CMK (cell line): ENCODE data around the gene F2RL1.
"Not testable (repeated sequence)": the region's sequence is repeated elsewhere in the genome, so short reads cannot be mapped to it uniquely, and the experiment has no call there.

Experiments used
- DNase-seq: peaks from one replicate; pipeline ENCODE4 v3.0.0-alpha.2; 2010; ENCODE audit warnings: low read depth

The F2RL1 gene, protein sequence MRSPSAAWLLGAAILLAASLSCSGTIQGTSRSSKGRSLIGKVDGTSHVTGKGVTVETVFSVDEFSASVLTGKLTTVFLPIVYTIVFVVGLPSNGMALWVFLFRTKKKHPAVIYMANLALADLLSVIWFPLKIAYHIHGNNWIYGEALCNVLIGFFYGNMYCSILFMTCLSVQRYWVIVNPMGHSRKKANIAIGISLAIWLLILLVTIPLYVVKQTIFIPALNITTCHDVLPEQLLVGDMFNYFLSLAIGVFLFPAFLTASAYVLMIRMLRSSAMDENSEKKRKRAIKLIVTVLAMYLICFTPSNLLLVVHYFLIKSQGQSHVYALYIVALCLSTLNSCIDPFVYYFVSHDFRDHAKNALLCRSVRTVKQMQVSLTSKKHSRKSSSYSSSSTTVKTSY

DNA sequence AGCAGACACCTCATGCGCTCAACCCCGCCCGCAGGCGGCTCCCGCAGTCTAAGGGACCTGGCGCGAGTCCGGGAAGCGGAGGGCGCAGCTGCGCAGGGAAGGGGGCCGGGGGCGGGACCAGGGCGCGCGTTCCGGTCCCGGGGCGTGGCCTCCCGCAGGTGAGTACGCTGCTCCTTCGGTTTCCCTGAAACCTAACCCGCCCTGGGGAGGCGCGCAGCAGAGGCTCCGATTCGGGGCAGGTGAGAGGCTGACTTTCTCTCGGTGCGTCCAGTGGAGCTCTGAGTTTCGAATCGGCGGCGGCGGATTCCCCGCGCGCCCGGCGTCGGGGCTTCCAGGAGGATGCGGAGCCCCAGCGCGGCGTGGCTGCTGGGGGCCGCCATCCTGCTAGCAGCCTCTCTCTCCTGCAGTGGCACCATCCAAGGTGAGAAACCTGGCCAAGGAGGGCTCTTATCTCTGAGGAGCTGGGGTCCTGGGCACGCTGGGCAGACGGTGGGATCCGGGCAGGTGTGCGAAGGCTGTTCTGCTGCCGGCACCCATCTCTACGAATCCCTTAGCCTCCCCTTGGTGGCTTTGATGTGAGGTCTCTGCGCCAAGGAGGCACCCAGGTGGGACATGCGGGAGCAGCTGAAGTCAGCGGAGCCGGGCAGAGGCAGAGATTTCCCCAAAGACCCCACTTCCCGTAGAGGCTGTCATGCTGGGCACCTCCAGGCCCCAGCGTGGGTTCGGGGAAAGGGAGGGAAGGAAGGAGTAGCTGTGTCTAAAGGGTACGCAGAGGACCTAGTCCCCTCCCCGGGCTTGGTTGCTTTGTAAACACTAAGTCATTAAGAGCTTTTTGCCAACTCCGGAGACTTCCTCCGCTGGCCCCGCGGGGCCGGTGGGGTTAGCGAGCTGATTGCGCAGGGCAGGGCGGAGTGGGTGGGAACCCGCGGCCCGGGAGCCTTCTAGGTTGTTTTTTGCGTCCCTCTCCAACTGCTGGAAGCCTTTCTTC lies at the start of gene F2RL1:
Gene F2RL1 (plus strand): TSS at position 187 of the 988 bp plus-strand sequence. CDS start 153 bp downstream, at position 340.
- DNase-seq, result no peak

- not testable (repeated sequence) for DNase-seq
Measured at GRCh38 chr5:76771041-76771440, 47.8 kb upstream of the F2RL1 start.

- DNase-seq, result no peak
Measured at GRCh38 chr5:76771705-76772405, 47.0 kb upstream of the F2RL1 start.

GRCh38 chr5:76775921-76776320 lies 42.9 kb upstream of the F2RL1 start:
- no peak for DNase-seq

GRCh38 chr5:76776391-76776790 lies 42.4 kb upstream of the F2RL1 start:
- no peak for DNase-seq

GRCh38 chr5:76780616-76781015 lies 38.2 kb upstream of the F2RL1 start:
- not testable (repeated sequence) for DNase-seq

DNA sequence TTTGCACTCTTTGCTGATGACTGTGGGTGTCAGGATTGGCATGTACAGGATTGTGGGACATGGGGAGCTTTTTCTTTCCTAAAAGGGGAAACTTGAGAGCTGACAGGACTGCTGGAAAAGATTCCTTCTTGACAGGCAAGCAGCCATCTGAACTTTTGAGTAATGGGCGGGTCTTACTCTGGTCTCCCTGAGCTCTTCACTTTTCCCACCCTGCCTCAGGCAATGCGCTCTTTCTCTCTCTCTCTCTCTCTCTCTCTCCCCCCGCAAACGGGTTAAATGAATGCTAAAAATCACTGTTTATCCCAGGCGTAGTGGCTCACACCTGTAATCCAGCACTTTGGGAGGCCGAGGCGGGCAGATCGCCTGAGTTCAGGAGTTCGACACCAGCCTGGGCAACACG lies 37.1 kb upstream of the F2RL1 start:
- DNase-seq, result no peak

GRCh38 chr5:76782444-76782843 lies 36.4 kb upstream of the F2RL1 start:
- no peak for DNase-seq

DNA sequence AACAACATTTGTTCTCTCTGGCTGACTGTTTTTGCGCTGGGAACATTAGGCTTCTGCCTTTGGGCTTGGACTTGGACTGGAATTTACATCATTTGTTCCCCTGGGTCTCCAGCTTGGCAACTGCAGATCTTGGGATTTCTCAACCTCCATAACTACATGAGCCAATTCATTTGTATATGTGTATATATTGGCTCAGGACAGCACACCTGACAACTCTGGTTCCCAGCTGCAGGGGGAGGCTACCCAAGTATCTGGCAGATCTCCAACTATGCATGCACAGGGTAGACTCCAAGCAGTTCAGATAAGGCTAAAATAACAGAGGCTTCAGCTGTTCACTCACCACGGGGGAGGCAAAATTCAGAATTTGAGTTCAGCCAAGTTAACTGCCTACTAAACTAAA lies 31.6 kb upstream of the F2RL1 start:
- no peak for DNase-seq

DNA sequence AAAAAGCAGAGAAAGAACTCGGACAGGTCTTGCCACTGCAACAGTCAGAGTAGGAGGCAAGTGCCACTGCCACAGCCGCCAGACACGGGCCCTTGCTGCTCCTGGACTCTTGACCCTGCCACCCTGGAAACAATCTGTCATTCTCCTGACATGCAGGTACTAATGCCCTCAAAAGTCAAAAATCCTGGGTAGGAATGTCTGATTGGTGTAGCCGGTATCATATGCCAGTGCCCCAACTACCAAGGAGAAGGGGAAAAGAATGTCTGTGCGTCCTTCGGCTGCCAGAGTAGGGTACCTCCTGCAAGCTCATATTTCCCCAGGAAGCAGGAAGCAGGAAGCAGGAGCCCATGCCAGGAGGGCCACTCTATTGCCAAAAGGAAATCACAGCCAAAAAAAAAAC lies 30.5 kb upstream of the F2RL1 start:
- no peak for DNase-seq

DNA sequence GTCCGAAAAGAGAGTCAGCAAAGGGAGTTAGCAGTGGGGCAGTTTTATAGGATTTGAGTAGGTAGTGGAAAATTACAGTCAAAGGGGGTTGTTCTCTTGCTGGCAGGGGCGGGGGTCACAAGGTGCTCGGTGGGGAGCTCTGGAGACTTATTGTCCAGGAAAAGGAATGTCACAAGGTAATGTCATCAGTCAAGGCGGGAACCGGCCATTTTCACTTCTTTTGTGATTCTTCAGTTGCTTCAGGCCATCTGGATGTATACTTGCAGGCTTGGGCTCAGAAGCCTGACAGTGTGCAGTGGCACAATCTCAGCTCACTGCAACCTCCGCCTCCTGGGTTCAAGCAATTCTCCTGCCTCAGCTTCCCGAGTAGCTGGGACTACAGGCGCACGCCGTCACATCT lies 29.6 kb upstream of the F2RL1 start:
- DNase-seq, result not testable (repeated sequence)

- DNase-seq, result no peak
Measured at GRCh38 chr5:76789991-76790581, 28.7 kb upstream of the F2RL1 start.

DNA sequence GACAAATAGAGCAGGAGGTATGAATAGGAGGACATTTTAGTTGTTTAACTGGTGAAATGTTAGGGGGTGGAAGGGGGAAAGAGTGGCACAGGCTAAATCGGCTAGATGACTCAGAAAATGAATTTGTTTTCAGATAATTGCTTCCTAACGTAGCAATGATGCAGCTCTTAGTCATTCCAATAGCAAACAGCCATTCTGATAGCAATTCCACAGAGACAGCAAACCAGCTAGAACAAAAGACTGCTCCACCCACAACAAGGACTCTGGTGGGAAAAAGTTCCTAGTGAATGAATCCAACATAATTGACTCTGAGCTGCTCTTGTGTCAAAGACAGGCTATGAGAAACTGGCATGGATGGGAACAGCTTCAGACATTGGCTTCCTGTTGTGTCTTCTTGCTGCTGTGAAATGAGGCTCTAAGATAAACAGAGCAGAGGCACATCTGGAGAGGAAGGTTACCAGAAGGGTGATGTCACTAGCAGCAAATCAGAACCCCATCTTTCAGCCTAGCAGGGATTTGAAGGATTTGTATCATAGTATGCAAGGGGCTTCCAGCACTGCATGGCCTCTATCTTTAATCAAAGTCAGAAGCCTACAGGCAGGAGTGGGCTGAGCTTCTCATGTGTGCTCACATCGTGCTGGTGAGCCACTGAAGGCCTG lies 28.1 kb upstream of the F2RL1 start:
- no peak for DNase-seq

DNA sequence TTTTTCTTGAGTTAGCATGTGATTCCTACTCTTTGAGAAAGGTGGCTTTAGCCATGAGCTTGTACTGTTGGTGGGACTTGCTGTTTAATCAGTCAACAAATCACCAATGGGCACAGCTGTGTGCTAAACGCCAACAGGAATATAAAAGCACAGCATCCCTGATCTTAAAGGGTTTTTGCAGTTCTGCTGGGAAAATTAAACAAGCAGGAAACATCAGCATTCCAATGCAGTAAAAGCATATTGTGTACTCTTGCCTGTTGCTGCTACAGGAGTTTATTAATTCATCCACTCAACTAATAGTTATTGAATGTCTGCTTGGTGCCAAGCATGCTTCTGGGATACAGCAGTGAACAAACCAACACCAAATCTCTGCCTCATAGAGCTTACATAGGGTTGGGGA lies 27.4 kb upstream of the F2RL1 start:
- DNase-seq, result no peak

DNA sequence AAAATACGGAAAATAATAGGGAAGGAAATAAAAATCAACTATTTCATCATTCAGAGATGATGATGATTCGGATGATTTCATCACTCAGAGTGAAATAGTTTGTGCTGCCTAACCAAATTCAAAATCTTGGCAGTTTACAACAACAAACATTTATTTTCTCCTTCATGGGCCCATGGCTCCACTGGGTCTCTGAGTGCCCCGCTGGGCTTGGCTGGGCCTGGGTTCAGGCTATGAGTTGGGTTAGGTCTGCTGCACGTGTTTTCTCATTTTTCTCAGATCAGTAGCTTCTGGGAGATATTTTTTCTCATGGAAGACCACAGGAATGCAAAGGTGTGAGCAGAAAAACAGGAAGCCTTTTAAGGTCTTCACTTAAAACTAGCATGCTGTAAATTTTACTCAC lies 24.0 kb upstream of the F2RL1 start:
- DNase-seq, result no peak

DNA sequence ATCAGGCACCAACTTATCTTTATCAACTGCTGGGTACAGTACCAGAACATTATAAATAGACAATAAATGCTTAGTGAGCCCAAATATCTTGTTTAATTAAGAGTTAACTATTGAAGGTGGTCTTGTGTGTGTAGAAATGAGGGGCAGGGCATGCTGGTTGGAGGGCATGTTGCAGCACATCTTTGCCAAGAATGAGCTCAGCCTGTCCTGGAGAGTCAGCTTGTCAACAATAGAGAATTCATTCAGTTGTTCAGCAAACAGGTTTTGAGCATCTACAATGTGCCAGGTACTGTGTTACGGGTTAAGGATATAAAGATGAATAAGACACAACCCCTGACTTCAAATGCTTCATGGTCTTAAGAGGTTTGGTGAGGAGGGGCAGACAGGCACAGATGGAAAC lies 19.2 kb upstream of the F2RL1 start:
- DNase-seq, result no peak

DNA sequence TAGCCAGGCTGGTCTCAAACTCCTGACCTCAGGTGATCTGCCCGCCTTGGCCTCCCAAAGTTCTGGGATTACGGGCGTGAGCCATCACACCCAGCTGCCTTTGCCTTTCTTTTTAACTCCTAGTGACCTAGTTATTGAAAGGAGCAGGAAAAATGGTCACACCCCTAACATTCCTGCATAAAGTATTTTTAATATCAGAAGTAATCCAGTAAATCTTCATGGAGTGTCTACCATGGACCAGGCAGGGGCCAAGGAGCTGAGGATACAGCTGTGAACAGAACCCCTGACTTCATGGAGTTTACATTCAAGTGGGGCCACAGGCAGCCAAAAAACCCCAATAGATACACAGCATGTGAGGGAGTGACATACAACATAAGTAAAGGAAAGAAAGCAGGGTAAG lies 18.3 kb upstream of the F2RL1 start:
- DNase-seq, result no peak

DNA sequence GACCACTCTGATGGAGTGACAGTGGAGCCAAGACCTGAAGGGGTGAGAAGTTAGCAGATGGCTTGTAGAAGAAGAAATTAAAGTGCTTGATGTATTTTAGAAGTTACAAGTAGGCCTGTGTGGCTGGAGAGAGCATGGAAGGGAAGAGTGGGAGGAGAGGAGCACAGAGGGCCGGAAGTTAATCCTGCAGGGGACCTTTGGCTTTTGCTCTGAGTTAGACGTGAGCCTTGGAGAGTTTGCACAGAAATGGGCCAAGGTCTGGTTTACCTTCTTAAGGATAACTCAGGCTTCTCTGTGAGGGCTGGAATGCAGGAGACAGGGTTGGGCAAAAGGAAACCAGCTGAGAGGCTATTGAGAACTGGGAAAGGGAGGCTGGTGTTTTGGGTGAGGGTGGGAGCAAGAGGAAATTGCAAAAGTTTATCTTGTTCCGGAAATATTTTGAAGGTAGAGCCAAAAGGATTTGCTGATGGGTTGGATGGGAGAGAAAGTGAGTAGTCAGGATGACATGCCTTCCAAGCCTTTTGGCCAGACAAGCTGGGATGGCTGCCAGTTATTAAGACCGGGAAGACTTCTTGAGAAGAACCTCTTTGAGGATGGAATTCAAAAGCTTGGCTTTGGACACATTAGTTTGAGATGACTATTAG lies 17.5 kb upstream of the F2RL1 start:
- no peak for DNase-seq

- no peak for DNase-seq
Measured at GRCh38 chr5:76801803-76802195, 17.0 kb upstream of the F2RL1 start.

GRCh38 chr5:76804266-76804665 lies 14.6 kb upstream of the F2RL1 start:
- DNase-seq, result no peak
